ENCODE measurements around the gene IFTAP. TPM values are rescaled to one million over a fixed set of nuclear protein-coding genes. Genes with fewer than 3 reads are reported as not detected.

Gene IFTAP
- total RNA-seq, 2 experiments from 2014 or later: 0.75 to 1.7 TPM

DNA sequence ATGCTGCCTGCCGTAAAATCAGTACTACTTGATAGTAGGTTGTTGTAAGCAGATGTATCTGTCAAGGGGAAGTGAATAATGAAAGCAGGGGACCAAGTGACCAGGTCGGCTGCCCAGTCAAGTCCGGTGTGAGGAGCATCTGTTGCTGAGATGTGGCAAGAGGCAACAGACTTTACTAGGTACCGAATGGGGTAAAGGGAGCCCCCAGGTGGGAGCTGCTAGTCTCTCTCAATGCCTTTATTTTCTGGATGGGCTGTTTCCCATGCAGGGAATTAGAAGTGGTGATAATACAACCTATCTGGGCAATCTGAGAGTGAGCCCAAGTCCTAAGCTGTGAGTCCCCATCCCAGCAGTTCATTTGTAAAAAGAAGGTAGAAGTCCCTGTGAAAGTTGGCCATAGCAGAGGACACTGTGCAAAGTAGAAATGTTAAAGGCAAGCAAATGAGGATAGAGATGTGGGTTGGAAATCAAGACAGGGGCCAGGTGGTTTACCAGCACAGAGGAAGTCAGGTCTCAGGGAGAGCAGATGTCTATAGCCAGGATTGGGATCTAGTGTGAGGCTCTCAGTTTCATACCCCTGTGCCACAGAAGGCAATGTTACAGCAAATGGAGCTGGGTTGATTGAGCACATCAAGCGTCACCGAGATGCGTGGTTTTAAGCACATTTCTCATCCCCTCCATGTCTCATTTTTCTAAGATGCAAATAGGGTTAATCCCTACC lies 94.4 kb downstream of the IFTAP start:
- CTCF ChIA-PET: no interaction called here

GRCh38 chr11:36689442-36689841 lies 95.1 kb downstream of the IFTAP start:
- Mint-ChIP-seq H3K4me3 (no peak overlapping the region), H3K27ac (no peak overlapping the region), H3K27me3 (peaks cover 38% of the 10 kb centered on the region), H3K4me1 (no peaks in the 10 kb centered on the region), H3K9me3 (no peaks in the 10 kb centered on the region), H3K36me3 (ENCODE audit: low read depth) (no peaks in the 10 kb centered on the region)
- ChIA-PET POLR2A (no interaction called here), CTCF (interaction anchor here (1.4 kb wide), 2 partner anchors 57 to 868 kb away, joined by 3 to 4 read pairs; no protein-coding TSS in a partner anchor)
- no peak for DNase-seq

More for the DNA sequence above, 94.4 kb downstream of the IFTAP start:
- no peak overlapping the region for H3K4me3 Mint-ChIP-seq
- DNase-seq: no peak
- H3K27me3 Mint-ChIP-seq: peaks cover 43% of the 10 kb centered on the region
- POLR2A ChIA-PET: no interaction called here
- H3K36me3 Mint-ChIP-seq (ENCODE audit: low read depth): no peaks in the 10 kb centered on the region
- H3K9me3 Mint-ChIP-seq: no peaks in the 10 kb centered on the region
- H3K4me1 Mint-ChIP-seq: no peaks in the 10 kb centered on the region
- no peak overlapping the region for H3K27ac Mint-ChIP-seq

DNA sequence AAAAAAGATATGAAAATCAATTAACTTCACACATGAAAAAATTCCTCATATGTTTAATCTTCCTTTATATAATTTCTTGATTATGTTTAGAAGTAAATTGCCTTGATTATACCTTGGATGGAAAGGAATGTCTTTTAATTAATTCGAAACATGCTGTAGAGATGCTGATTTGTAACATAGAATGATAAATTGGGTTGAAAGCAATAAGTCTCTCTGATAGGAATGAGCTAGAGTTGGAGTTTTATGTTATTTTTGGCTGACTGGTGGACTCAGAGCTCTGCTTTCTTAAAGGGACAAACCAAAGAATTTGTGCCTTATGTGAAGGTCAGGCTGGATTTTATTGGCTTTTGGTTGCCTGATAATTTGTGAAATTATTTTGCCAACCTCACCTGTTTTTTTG lies 98.4 kb downstream of the IFTAP start:
- POLR2A ChIA-PET: no interaction called here
- no peaks in the 10 kb centered on the region for H3K9me3 Mint-ChIP-seq
- DNase-seq: no peak
- no peaks in the 10 kb centered on the region for H3K4me1 Mint-ChIP-seq
- no peak overlapping the region for H3K27ac Mint-ChIP-seq
- H3K27me3 Mint-ChIP-seq: peaks cover 22% of the 10 kb centered on the region
- no peaks in the 10 kb centered on the region for H3K36me3 Mint-ChIP-seq (ENCODE audit: low read depth)
- no peak overlapping the region for H3K4me3 Mint-ChIP-seq
- CTCF ChIA-PET: interaction anchor here (0.7 kb wide), 1 partner anchor 128 kb away, joined by 4 read pairs; no protein-coding TSS in a partner anchor

DNA sequence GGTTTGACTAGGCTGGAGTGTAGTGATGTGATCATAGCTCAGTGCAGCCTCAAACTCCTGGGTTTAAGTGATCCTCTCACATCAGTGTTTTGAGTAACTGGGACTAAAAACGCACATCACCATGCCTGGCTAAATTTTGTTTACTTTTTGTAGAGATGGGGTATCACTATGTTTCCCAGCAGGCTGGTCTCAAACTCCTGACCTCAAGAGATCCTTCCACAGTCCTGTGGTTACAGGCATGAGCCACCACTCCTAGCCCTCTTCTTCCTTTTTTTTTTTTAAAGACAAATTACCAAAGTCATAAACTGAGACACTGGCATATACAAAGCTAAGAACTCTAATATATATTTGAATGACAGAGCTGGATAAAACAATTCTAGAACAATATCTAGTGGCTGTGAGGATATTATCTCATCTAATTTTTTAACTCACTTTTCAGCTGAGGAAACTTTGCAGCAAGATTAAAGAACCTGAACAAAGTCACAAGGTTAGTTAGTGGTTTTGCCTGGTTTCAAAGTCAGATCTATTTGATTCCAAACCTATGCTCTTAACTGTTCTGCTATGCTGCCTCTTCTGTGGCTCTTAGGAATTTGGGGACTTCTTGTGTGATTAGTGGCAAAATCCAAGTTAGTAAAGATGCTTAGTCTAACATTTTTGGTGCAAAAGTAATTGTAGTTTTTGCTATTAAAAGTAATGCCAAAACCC lies 99.0 kb downstream of the IFTAP start:
- Mint-ChIP-seq H3K36me3 (ENCODE audit: low read depth) (no peaks in the 10 kb centered on the region), H3K27ac (no peak overlapping the region)
- POLR2A ChIA-PET: no interaction called here

DNA sequence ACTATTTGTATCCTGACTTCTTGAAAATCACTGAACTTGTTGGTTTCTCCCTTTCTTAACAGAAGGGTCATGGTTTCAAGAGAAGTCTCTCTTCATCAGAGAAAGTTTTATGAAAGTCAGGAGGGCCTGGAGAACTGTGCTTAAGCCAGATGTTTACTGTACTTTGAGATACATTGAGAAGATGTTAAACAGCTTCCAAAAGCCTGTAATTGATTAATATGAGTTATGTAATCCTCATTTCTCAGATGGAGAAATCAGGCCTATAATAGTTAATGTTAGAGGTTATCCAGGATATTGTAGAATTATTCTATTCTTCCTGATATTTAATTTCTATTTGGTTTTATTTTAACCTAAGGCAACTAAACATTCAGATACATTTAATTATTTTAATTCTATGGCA lies 100.8 kb downstream of the IFTAP start:
- POLR2A ChIA-PET: no interaction called here
- no peak for DNase-seq
- Mint-ChIP-seq H3K9me3 (no peaks in the 10 kb centered on the region), H3K36me3 (ENCODE audit: low read depth) (no peaks in the 10 kb centered on the region), H3K27me3 (peaks cover 14% of the 10 kb centered on the region), H3K4me3 (no peak overlapping the region), H3K4me1 (no peaks in the 10 kb centered on the region), H3K27ac (no peak overlapping the region)
- CTCF ChIA-PET: no interaction called here

More for the DNA sequence above, 99.0 kb downstream of the IFTAP start:
- no peak for DNase-seq
- no peaks in the 10 kb centered on the region for H3K4me1 Mint-ChIP-seq
- H3K4me3 Mint-ChIP-seq: no peak overlapping the region
- H3K27me3 Mint-ChIP-seq: peaks cover 19% of the 10 kb centered on the region
- no peaks in the 10 kb centered on the region for H3K9me3 Mint-ChIP-seq
- CTCF ChIA-PET: no interaction called here

DNA sequence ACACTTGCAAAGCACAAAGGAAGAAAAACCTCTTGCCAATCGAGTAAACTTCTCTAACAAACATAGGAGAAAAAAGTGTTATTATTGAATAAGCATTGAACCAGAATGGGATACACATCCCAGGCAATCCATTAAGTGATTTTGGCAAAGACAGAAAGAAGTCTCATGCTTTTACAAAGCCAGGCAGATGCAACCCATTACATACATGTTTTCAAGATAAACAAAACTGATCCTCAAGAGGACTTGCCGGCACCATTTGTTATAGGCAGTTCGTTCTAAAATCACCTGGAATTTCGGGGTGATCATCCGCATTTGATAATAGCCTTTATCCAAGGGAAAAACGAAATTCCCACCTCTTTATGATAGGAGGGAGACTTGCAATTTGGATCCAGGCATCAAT lies 101.3 kb downstream of the IFTAP start:
- CTCF ChIA-PET: no interaction called here
- Mint-ChIP-seq H3K36me3 (ENCODE audit: low read depth) (no peaks in the 10 kb centered on the region), H3K9me3 (no peaks in the 10 kb centered on the region), H3K27me3 (peaks cover 15% of the 10 kb centered on the region), H3K4me3 (no peak overlapping the region), H3K27ac (no peak overlapping the region), H3K4me1 (no peaks in the 10 kb centered on the region)
- no peak for DNase-seq
- POLR2A ChIA-PET: no interaction called here

GRCh38 chr11:36696550-36696949 lies 102.2 kb downstream of the IFTAP start:
- ChIA-PET CTCF (interaction anchor here (0.9 to 1.6 kb wide), 2 partner anchors 50 to 132 kb away, joined by 3 read pairs; no protein-coding TSS in a partner anchor), POLR2A (no interaction called here)
- DNase-seq: no peak
- Mint-ChIP-seq H3K4me1 (no peaks in the 10 kb centered on the region), H3K4me3 (no peak overlapping the region), H3K9me3 (no peaks in the 10 kb centered on the region), H3K36me3 (ENCODE audit: low read depth) (no peaks in the 10 kb centered on the region), H3K27me3 (peaks cover 13% of the 10 kb centered on the region), H3K27ac (no peak overlapping the region)

- H3K4me1 Mint-ChIP-seq: no peaks in the 10 kb centered on the region
- ChIA-PET POLR2A (no interaction called here), CTCF (no interaction called here)
- H3K4me3 Mint-ChIP-seq: no peak overlapping the region
- peaks cover 15% of the 10 kb centered on the region for H3K27me3 Mint-ChIP-seq
- no peaks in the 10 kb centered on the region for H3K36me3 Mint-ChIP-seq (ENCODE audit: low read depth)
- no peak overlapping the region for H3K27ac Mint-ChIP-seq
- no peaks in the 10 kb centered on the region for H3K9me3 Mint-ChIP-seq
- no peak for DNase-seq
These were observed 105.0 kb downstream of the IFTAP start for GRCh38 chr11:36699271-36699670.

DNA sequence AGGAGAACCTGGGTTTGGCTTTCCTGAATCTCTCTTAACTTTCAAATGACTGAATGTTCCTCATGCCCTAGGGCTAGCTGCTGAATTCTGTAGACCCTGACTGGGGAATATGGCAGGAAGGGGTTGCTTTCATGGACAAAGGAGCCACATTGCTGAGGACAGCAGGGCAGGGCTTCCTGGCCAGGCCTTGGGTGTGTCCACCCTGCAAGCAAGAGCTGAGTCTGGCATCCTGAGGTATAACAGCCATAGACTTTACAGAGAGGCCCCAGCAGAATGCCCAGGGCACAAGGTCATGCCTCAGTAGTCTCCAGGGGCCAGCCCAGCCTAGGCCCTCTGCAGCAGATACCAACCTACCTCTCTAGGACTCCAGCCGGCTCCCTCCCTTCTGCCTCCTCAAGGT lies 105.9 kb downstream of the IFTAP start:
- H3K36me3 Mint-ChIP-seq (ENCODE audit: low read depth): no peaks in the 10 kb centered on the region
- no peaks in the 10 kb centered on the region for H3K9me3 Mint-ChIP-seq
- H3K4me3 Mint-ChIP-seq: no peak overlapping the region
- H3K27me3 Mint-ChIP-seq: peaks cover 14% of the 10 kb centered on the region
- no peak for DNase-seq
- ChIA-PET CTCF (interaction anchor here (1.6 kb wide), 1 partner anchor 46 kb away, joined by 8 read pairs; no protein-coding TSS in a partner anchor), POLR2A (no interaction called here)
- H3K4me1 Mint-ChIP-seq: no peaks in the 10 kb centered on the region
- no peak overlapping the region for H3K27ac Mint-ChIP-seq

DNA sequence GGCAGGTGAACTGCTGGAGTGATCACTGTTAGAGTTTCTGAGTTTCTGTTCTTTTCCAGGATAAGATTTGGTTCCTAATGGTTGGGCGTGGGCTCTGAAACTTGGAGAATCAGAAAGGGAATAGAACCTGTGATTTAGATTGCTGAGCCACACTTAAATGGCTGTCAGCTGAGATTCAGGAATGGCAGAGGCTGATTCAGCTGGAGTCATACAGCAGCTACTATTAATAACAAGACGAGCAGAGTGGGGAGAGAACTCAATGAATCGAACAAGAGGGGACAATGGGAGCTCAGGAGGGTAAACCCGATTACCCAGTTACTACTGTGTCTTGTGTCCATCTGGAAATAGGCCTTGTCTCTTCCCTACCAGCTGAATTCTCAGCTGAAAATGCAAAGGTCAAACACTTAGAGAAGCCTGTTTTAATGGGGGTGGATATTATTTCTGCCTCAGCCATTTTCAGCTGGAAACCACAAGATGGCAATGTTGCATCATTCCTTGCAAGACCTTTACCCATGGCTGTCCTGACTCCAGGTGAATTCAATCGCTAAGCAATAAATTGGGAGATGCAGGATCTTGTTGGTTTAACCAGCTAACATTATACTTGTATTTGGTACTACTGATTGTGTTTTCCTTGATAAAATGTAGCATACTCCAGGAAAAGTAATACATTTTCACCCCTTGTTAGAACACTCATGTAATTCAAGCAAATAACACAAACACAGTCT lies 108.2 kb downstream of the IFTAP start:
- DNase-seq: no peak
- peaks cover 18% of the 10 kb centered on the region for H3K27me3 Mint-ChIP-seq
- H3K9me3 Mint-ChIP-seq: no peaks in the 10 kb centered on the region
- ChIA-PET POLR2A (no interaction called here), CTCF (interaction anchor here (0.6 to 2.8 kb wide), 6 partner anchors 11 to 1344 kb away, joined by 3 to 25 read pairs (median 6); no protein-coding TSS in a partner anchor)
- H3K27ac Mint-ChIP-seq: no peak overlapping the region
- H3K36me3 Mint-ChIP-seq (ENCODE audit: low read depth): no peaks in the 10 kb centered on the region
- H3K4me1 Mint-ChIP-seq: no peaks in the 10 kb centered on the region
- H3K4me3 Mint-ChIP-seq: no peak overlapping the region

DNA sequence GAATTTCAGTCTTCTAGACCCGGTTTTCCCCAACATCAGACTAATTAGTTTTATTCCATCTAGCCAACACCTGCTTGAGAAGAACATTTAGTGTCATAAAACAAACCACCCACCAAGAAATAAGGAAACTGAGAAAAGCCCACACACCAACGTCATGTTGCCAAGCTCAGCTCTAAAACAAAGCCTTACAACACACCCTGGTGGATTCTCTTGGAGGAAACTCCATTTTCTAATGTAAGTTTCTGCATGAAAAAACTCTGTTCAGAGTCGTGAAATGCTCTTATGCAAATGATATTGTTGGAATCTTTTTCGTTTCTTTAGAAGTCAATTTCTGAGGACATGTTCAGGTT lies 108.7 kb downstream of the IFTAP start:
- no peaks in the 10 kb centered on the region for H3K9me3 Mint-ChIP-seq
- H3K27ac Mint-ChIP-seq: no peak overlapping the region
- H3K4me3 Mint-ChIP-seq: no peak overlapping the region
- H3K4me1 Mint-ChIP-seq: no peaks in the 10 kb centered on the region
- H3K36me3 Mint-ChIP-seq (ENCODE audit: low read depth): no peaks in the 10 kb centered on the region
- DNase-seq: no peak
- CTCF ChIA-PET: interaction anchor here (0.7 to 2.8 kb wide), 4 partner anchors 12 to 46 kb away, joined by 3 to 25 read pairs (median 13); no protein-coding TSS in a partner anchor
- POLR2A ChIA-PET: no interaction called here
- H3K27me3 Mint-ChIP-seq: peaks cover 20% of the 10 kb centered on the region

All from activated CD4-positive, alpha-beta memory T cell treated with anti-CD3 and anti-CD28 coated beads, Interleukin-2, amount 10 ng/mL, durations not matched to agents 7 days and 5 days (primary cell).